ENCODE data around the gene GPER1. TPM values are rescaled to one million over a fixed set of nuclear protein-coding genes. Genes with fewer than 3 reads are reported as not detected.
"Not testable (repeated sequence)": the region's sequence is repeated elsewhere in the genome, so short reads cannot be mapped to it uniquely, and the experiment has no call there.

Gene GPER1
- total RNA-seq (2014; rRNA removed; shearing (Covaris generic)): 2.8 TPM in 1 of 2 replicates, not detected in the other
- polyA plus RNA-seq (2016; fragmentation: Nextera tagmentation; extraction: Ambion mirVana): 0.42 and 0.89 TPM in 2 replicates
- long read RNA-seq: 0 reads

DNA sequence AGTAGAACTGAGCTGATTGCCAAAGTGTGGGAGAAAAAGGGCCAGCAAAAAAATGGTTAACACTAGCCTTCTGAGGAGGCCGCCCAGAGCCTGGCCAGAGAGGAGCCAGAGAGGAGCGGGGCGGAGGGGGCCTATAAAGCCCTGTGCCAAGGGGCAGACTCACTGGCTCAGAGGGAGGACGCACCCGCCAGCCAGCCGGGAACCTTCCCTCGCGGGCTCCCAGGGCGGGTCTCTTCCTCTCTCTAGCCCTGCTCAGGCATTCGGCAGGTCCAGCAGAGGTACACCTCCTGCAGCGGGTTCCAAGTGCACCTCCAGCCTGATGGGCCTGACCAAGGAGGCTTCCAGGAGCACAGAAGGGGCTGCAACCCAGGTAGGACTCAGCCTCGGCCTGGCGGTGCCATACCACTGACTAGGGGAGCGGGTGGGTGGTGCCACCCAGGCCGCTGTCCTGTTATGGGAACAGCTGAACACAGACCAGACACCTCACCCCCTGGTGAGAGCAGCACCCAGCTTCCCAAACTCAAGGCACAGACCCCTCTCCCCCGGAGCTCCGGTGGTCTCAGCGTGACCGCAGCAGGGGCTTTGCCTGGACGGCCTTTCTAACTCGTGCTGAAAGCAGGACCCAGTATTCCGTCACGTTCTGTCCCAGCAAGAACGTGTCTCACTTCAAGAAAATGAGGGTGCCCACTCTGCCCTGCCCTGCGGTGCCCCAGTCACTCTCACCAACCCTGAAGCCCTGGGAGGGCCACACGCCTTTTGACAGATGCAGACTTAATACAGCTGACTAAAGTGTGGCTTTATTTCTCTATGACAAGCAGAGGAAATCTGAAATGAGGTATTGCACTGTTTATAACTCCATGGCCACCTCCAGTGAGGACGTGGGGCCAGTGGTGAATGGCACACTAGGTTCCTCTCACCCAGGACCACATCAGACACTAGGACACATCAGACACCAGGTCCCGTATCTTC lies at the start of gene GPER1:
Gene GPER1, plus strand, starts transcription at position 162 of the 969 bp plus-strand sequence. CDS start 3,616 bp downstream, outside the sequence.
- Mint-ChIP-seq H3K27ac (peak within 1 kb of the TSS; percentile 83; the same call in 1 of the 2 replicates), H3K36me3 (ENCODE audit: low read depth) (no peaks in the 10 kb centered on the region), H3K4me1 (peaks cover 20% of the 10 kb centered on the region), H3K4me3 (peak within 1 kb of the TSS; percentile 69), H3K9me3 (no peaks in the 10 kb centered on the region), H3K27me3 (ENCODE audit: insufficient read depth, low read depth, poor library complexity) (peaks cover 11% of the 10 kb centered on the region)
- H2AFZ ChIP-seq: 0 out of 2 replicates have a peak within 1 kb of the TSS, but pooled peaks have one; percentile 44
- H3K4me2 ChIP-seq: peak within 1 kb of the TSS; percentile 52
- H3F3A ChIP-seq (replicated peaks; ENCODE audit: low read depth): no peaks in the 10 kb centered on the region
- ATAC-seq (peak; percentile 73), DNase-seq (ENCODE audit: low spot score) (peak; percentile 37)
- H3K27ac ChIP-seq (ENCODE audit: low read depth): no peak within 1 kb of the TSS
- H4K20me1 ChIP-seq (replicated peaks; ENCODE audit: insufficient read depth): peaks cover 7% of the 10 kb centered on the region; the same call in 1 of the 2 replicates
- peaks cover 7% of the 10 kb centered on the region; the same call in 1 of the 2 replicates for H3K4me1 ChIP-seq (ENCODE audit: insufficient read depth)
- peak within 1 kb of the TSS; percentile 24; the same call in 1 of the 2 replicates for H3K4me3 ChIP-seq
- H3K79me2 ChIP-seq (replicated peaks; ENCODE audit: insufficient read depth): peaks cover 26% of the 10 kb centered on the region
- H3K27me3 ChIP-seq (ENCODE audit: insufficient read depth): no peaks in the 10 kb centered on the region
- no peaks in the 10 kb centered on the region for H3K9me2 ChIP-seq (ENCODE audit: insufficient read depth)
- no peaks in the 10 kb centered on the region for H3K36me3 ChIP-seq (ENCODE audit: insufficient read depth)
- TF ChIP-seq, protein P1, sequence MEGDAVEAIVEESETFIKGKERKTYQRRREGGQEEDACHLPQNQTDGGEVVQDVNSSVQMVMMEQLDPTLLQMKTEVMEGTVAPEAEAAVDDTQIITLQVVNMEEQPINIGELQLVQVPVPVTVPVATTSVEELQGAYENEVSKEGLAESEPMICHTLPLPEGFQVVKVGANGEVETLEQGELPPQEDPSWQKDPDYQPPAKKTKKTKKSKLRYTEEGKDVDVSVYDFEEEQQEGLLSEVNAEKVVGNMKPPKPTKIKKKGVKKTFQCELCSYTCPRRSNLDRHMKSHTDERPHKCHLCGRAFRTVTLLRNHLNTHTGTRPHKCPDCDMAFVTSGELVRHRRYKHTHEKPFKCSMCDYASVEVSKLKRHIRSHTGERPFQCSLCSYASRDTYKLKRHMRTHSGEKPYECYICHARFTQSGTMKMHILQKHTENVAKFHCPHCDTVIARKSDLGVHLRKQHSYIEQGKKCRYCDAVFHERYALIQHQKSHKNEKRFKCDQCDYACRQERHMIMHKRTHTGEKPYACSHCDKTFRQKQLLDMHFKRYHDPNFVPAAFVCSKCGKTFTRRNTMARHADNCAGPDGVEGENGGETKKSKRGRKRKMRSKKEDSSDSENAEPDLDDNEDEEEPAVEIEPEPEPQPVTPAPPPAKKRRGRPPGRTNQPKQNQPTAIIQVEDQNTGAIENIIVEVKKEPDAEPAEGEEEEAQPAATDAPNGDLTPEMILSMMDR (conservative IDR thresholded peaks at IDR 0.05; ENCODE audit: low read depth in 2 of 2): no peak
- no peak for TF ChIP-seq EZH2phosphoT487 (IDR thresholded peaks at IDR 0.05; ENCODE audit: unreplicated experiment)

DNA sequence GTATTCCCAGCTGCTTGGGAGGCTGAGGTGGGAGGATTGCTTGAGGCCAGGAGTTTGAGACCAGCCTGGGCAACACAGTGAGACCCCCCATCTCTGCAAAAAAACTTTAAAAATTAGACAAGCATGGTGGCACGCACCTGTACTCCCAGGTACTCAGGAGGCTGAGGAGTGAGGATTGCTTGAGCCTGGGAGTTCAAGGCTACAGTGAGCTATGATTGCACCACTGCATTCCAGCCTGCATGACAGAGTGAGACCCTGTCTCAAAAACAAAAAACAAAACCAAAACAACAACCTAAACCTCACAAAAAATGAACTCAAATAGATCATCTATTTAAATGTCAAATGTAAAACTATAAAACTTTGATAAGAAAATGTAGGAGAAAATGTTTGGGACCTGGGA lies 47.7 kb upstream of the GPER1 start:
- H3K79me2 ChIP-seq (replicated peaks; ENCODE audit: insufficient read depth): peaks cover 21% of the 10 kb centered on the region
- H2AFZ ChIP-seq; H3K4me3 ChIP-seq; H3K9me2 ChIP-seq (ENCODE audit: insufficient read depth); H3K27me3 Mint-ChIP-seq (ENCODE audit: insufficient read depth, low read depth, poor library complexity); H3K27ac Mint-ChIP-seq; H4K20me1 ChIP-seq (replicated peaks; ENCODE audit: insufficient read depth); H3K27me3 ChIP-seq (ENCODE audit: insufficient read depth); DNase-seq (ENCODE audit: low spot score); H3F3A ChIP-seq (replicated peaks; ENCODE audit: low read depth); H3K27ac ChIP-seq (ENCODE audit: low read depth); H3K4me2 ChIP-seq; H3K36me3 ChIP-seq (ENCODE audit: insufficient read depth); H3K4me1 ChIP-seq (ENCODE audit: insufficient read depth); ATAC-seq; H3K4me3 Mint-ChIP-seq: not testable (repeated sequence)
- H3K36me3 Mint-ChIP-seq (ENCODE audit: low read depth): peaks cover 20% of the 10 kb centered on the region
- H3K9me3 Mint-ChIP-seq: peaks cover 25% of the 10 kb centered on the region
- H3K4me1 Mint-ChIP-seq: peaks cover 28% of the 10 kb centered on the region

DNA sequence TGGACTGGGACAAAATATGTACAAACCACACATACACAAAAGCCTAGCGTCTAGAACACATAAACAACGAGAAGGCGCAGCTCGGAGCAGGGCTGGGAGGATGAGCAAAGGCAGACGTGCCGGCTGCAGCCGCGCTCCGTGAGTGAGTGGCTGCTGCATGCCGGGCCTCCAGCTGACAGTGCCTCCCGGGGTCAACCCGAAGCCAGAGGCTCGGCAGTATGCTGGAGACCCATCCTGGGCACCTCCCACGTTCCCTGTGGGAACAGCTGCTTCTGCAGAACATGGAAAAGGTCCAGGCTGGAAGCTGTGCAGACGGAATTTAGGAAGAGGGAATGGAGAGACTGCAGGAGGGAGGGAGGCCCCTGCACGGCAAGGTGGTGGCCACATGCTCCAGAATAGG lies 47.1 kb upstream of the GPER1 start:
- no peak overlapping the region for H3K27ac ChIP-seq (ENCODE audit: low read depth)
- Mint-ChIP-seq H3K4me1 (peaks cover 31% of the 10 kb centered on the region), H3K36me3 (ENCODE audit: low read depth) (peaks cover 15% of the 10 kb centered on the region), H3K9me3 (peaks cover 19% of the 10 kb centered on the region), H3K27ac (no peak overlapping the region), H3K27me3 (ENCODE audit: insufficient read depth, low read depth, poor library complexity) (peaks cover 1% of the 10 kb centered on the region), H3K4me3 (no peak overlapping the region)
- DNase-seq (ENCODE audit: low spot score) (no peak), ATAC-seq (peak; percentile 4; the same call in 1 of the 3 replicates)
- H4K20me1 ChIP-seq (replicated peaks; ENCODE audit: insufficient read depth): no peaks in the 10 kb centered on the region; the same call in 1 of the 2 replicates
- peaks cover 11% of the 10 kb centered on the region for H3K4me1 ChIP-seq (ENCODE audit: insufficient read depth)
- peaks cover 6% of the 10 kb centered on the region; the same call in 1 of the 2 replicates for H3F3A ChIP-seq (replicated peaks; ENCODE audit: low read depth)
- no peaks in the 10 kb centered on the region for H3K9me2 ChIP-seq (ENCODE audit: insufficient read depth)
- H2AFZ ChIP-seq: no peak overlapping the region
- no peak overlapping the region for H3K4me2 ChIP-seq
- no peaks in the 10 kb centered on the region for H3K36me3 ChIP-seq (ENCODE audit: insufficient read depth)
- H3K27me3 ChIP-seq (ENCODE audit: insufficient read depth): no peaks in the 10 kb centered on the region
- H3K4me3 ChIP-seq: no peak overlapping the region
- peaks cover 21% of the 10 kb centered on the region for H3K79me2 ChIP-seq (replicated peaks; ENCODE audit: insufficient read depth)
- TF ChIP-seq, protein P2, sequence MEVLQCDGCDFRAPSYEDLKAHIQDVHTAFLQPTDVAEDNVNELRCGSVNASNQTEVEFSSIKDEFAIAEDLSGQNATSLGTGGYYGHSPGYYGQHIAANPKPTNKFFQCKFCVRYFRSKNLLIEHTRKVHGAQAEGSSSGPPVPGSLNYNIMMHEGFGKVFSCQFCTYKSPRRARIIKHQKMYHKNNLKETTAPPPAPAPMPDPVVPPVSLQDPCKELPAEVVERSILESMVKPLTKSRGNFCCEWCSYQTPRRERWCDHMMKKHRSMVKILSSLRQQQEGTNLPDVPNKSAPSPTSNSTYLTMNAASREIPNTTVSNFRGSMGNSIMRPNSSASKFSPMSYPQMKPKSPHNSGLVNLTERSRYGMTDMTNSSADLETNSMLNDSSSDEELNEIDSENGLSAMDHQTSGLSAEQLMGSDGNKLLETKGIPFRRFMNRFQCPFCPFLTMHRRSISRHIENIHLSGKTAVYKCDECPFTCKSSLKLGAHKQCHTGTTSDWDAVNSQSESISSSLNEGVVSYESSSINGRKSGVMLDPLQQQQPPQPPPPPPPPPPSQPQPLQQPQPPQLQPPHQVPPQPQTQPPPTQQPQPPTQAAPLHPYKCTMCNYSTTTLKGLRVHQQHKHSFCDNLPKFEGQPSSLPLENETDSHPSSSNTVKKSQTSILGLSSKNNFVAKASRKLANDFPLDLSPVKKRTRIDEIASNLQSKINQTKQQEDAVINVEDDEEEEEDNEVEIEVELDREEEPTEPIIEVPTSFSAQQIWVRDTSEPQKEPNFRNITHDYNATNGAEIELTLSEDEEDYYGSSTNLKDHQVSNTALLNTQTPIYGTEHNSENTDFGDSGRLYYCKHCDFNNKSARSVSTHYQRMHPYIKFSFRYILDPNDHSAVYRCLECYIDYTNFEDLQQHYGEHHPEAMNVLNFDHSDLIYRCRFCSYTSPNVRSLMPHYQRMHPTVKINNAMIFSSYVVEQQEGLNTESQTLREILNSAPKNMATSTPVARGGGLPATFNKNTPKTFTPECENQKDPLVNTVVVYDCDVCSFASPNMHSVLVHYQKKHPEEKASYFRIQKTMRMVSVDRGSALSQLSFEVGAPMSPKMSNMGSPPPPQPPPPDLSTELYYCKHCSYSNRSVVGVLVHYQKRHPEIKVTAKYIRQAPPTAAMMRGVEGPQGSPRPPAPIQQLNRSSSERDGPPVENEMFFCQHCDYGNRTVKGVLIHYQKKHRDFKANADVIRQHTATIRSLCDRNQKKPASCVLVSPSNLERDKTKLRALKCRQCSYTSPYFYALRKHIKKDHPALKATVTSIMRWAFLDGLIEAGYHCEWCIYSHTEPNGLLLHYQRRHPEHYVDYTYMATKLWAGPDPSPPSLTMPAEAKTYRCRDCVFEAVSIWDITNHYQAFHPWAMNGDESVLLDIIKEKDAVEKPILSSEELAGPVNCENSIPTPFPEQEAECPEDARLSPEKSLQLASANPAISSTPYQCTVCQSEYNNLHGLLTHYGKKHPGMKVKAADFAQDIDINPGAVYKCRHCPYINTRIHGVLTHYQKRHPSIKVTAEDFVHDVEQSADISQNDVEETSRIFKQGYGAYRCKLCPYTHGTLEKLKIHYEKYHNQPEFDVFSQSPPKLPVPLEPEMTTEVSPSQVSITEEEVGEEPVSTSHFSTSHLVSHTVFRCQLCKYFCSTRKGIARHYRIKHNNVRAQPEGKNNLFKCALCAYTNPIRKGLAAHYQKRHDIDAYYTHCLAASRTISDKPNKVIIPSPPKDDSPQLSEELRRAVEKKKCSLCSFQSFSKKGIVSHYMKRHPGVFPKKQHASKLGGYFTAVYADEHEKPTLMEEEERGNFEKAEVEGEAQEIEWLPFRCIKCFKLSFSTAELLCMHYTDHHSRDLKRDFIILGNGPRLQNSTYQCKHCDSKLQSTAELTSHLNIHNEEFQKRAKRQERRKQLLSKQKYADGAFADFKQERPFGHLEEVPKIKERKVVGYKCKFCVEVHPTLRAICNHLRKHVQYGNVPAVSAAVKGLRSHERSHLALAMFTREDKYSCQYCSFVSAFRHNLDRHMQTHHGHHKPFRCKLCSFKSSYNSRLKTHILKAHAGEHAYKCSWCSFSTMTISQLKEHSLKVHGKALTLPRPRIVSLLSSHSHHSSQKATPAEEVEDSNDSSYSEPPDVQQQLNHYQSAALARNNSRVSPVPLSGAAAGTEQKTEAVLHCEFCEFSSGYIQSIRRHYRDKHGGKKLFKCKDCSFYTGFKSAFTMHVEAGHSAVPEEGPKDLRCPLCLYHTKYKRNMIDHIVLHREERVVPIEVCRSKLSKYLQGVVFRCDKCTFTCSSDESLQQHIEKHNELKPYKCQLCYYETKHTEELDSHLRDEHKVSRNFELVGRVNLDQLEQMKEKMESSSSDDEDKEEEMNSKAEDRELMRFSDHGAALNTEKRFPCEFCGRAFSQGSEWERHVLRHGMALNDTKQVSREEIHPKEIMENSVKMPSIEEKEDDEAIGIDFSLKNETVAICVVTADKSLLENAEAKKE (CRISPR knock-in tag; IDR thresholded peaks at IDR 0.05): no peak
- no peak for TF ChIP-seq EZH2phosphoT487 (IDR thresholded peaks at IDR 0.05; ENCODE audit: unreplicated experiment)
- TF ChIP-seq STAT1 (IDR thresholded peaks at IDR 0.05; ENCODE audit: unreplicated experiment): no peak
- TF ChIP-seq NANOG (IDR thresholded peaks at IDR 0.05; ENCODE audit: borderline replicate concordance): no peak
